ENCODE measurements around the gene OSCP1.

- TF ChIP-seq, protein P1, sequence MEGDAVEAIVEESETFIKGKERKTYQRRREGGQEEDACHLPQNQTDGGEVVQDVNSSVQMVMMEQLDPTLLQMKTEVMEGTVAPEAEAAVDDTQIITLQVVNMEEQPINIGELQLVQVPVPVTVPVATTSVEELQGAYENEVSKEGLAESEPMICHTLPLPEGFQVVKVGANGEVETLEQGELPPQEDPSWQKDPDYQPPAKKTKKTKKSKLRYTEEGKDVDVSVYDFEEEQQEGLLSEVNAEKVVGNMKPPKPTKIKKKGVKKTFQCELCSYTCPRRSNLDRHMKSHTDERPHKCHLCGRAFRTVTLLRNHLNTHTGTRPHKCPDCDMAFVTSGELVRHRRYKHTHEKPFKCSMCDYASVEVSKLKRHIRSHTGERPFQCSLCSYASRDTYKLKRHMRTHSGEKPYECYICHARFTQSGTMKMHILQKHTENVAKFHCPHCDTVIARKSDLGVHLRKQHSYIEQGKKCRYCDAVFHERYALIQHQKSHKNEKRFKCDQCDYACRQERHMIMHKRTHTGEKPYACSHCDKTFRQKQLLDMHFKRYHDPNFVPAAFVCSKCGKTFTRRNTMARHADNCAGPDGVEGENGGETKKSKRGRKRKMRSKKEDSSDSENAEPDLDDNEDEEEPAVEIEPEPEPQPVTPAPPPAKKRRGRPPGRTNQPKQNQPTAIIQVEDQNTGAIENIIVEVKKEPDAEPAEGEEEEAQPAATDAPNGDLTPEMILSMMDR (optimal IDR thresholded peaks at IDR 0.05 in 1 of 3, IDR thresholded peaks at IDR 0.05 in 1 of 3, conservative IDR thresholded peaks at IDR 0.05 in 1 of 3; ENCODE audit: extremely low read depth in 1 of 3, insufficient read depth in 2 of 3, low read length in 3 of 3): no peak
- no peak for TF ChIP-seq EZH2 (IDR thresholded peaks at IDR 0.05; ENCODE audit: low read length)
These were observed 30.7 kb downstream of the OSCP1 start for GRCh38 chr1:36419569-36419968.
